GM21723 (cell line): ENCODE results near the gene DCTN5.
A peak's percentile ranks its signal among the peaks of the same experiment; 100 is the strongest.
"Not testable (repeated sequence)": the region's sequence is repeated elsewhere in the genome, so short reads cannot be mapped to it uniquely, and the experiment has no call there.

Experiments
- ATAC-seq: cut with Tn5 transposase; IDR thresholded peaks from one replicate; pipeline ENCODE4 v1.9.1; 2021; ENCODE audit warnings: mild to moderate bottlenecking, moderate library complexity; ENCODE audit not compliant: unreplicated experiment

The DCTN5 gene

GRCh38 chr16:23640931-23641765, at the start of gene DCTN5, which contains the start of gene PALB2:
Gene DCTN5 (plus strand): TSS chr16:23641466. CDS start chr16:23641543, 77 bp downstream.
Gene PALB2 (minus strand): TSS chr16:23641310. CDS start chr16:23641157, 153 bp downstream.
- peak; percentile 93 for ATAC-seq

- no peak for ATAC-seq
These were observed 47.1 kb upstream of the DCTN5 start for GRCh38 chr16:23594186-23594585.

- ATAC-seq, result no peak
These were observed 45.9 kb upstream of the DCTN5 start for GRCh38 chr16:23595246-23595950.

- peak; percentile 90 for ATAC-seq
These were observed 45.1 kb upstream of the DCTN5 start, which contains the start of gene NDUFAB1 for GRCh38 chr16:23595951-23596720. Gene NDUFAB1 (minus strand): TSS chr16:23596316. CDS start chr16:23596290, 26 bp downstream.

- no peak for ATAC-seq
These were observed 44.1 kb upstream of the DCTN5 start for GRCh38 chr16:23597003-23597756.

- ATAC-seq, result no peak
These were observed 33.5 kb upstream of the DCTN5 start for GRCh38 chr16:23607726-23608125.

GRCh38 chr16:23608194-23608593, 33.1 kb upstream of the DCTN5 start:
- no peak for ATAC-seq

- ATAC-seq, result no peak
These were observed 31.3 kb upstream of the DCTN5 start for GRCh38 chr16:23609929-23610328.

GRCh38 chr16:23610905-23611304, 30.4 kb upstream of the DCTN5 start:
- not testable (repeated sequence) for ATAC-seq

GRCh38 chr16:23611936-23612335, 29.3 kb upstream of the DCTN5 start:
- no peak for ATAC-seq

- ATAC-seq, result no peak
These were observed 25.5 kb upstream of the DCTN5 start for GRCh38 chr16:23615805-23616204.

GRCh38 chr16:23624092-23624491, 17.2 kb upstream of the DCTN5 start:
- no peak for ATAC-seq

- ATAC-seq, result no peak
These were observed 11.8 kb upstream of the DCTN5 start for GRCh38 chr16:23629516-23629915.

GRCh38 chr16:23631874-23632273, 9.4 kb upstream of the DCTN5 start:
- ATAC-seq, result not testable (repeated sequence)

- ATAC-seq, result no peak
These were observed 6.7 kb upstream of the DCTN5 start for GRCh38 chr16:23634461-23635036.

GRCh38 chr16:23635958-23636357, 5.3 kb upstream of the DCTN5 start:
- no peak for ATAC-seq

- ATAC-seq, result no peak
These were observed 693 bp upstream of the DCTN5 start for GRCh38 chr16:23640615-23640930.

- ATAC-seq, result no peak
These were observed 1.0 kb downstream of the DCTN5 start for GRCh38 chr16:23642246-23642774.

GRCh38 chr16:23650674-23651416, 9.6 kb downstream of the DCTN5 start:
- no peak for ATAC-seq
